GM18867 (cell line): ENCODE measurements around the gene PCF11.
"Not testable (repeated sequence)": the region's sequence is repeated elsewhere in the genome, so short reads cannot be mapped to it uniquely, and the experiment has no call there.

Experiments used
- ATAC-seq: cut with Tn5 transposase; IDR thresholded peaks from one replicate; pipeline ENCODE4 v1.9.1; 2021; ENCODE audit warnings: mild to moderate bottlenecking, moderate library complexity; ENCODE audit not compliant: unreplicated experiment

Gene PCF11

GRCh38 chr11:83156996-83157593, at the start of gene PCF11:
Gene PCF11, plus strand, starts transcription at chr11:83157131. Its CDS starts 309 bp downstream, at chr11:83157440.
- ATAC-seq, result peak; percentile 7

GRCh38 chr11:83112886-83113285, 44.0 kb upstream of the PCF11 start:
- no peak for ATAC-seq

GRCh38 chr11:83115026-83115425, 41.9 kb upstream of the PCF11 start:
- ATAC-seq, result no peak

GRCh38 chr11:83115551-83115950, 41.4 kb upstream of the PCF11 start:
- no peak for ATAC-seq

- no peak for ATAC-seq
Observed at GRCh38 chr11:83116015-83116641, 40.8 kb upstream of the PCF11 start.

GRCh38 chr11:83118814-83119213, 38.1 kb upstream of the PCF11 start:
- no peak for ATAC-seq

- ATAC-seq, result no peak
Observed at GRCh38 chr11:83119216-83119615, 37.7 kb upstream of the PCF11 start.

- no peak for ATAC-seq
Observed at GRCh38 chr11:83120327-83120726, 36.6 kb upstream of the PCF11 start.

GRCh38 chr11:83122050-83122449, 34.9 kb upstream of the PCF11 start:
- no peak for ATAC-seq

GRCh38 chr11:83122766-83123165, 34.2 kb upstream of the PCF11 start:
- ATAC-seq, result no peak

- ATAC-seq, result no peak
Observed at GRCh38 chr11:83124636-83125424, 32.1 kb upstream of the PCF11 start.

- ATAC-seq, result no peak
Observed at GRCh38 chr11:83125577-83125976, 31.4 kb upstream of the PCF11 start.

GRCh38 chr11:83127310-83127637, 29.7 kb upstream of the PCF11 start:
- no peak for ATAC-seq

- no peak for ATAC-seq
Observed at GRCh38 chr11:83132191-83132590, 24.7 kb upstream of the PCF11 start.

GRCh38 chr11:83133266-83133665, 23.7 kb upstream of the PCF11 start:
- not testable (repeated sequence) for ATAC-seq

- no peak for ATAC-seq
Observed at GRCh38 chr11:83139310-83139709, 17.6 kb upstream of the PCF11 start.

GRCh38 chr11:83140691-83141455, 16.1 kb upstream of the PCF11 start:
- peak; percentile 87 for ATAC-seq

- ATAC-seq, result no peak
Observed at GRCh38 chr11:83147895-83148294, 9.0 kb upstream of the PCF11 start.

GRCh38 chr11:83150450-83150849, 6.5 kb upstream of the PCF11 start:
- no peak for ATAC-seq

GRCh38 chr11:83151274-83151977, 5.5 kb upstream of the PCF11 start:
- no peak for ATAC-seq

- ATAC-seq, result no peak
Observed at GRCh38 chr11:83152264-83152663, 4.7 kb upstream of the PCF11 start.
